GM19455 (cell line): Measurements from ENCODE around the gene CARD14.
"Not testable (repeated sequence)": the region's sequence is repeated elsewhere in the genome, so short reads cannot be mapped to it uniquely, and the experiment has no call there.

Experiments used
- ATAC-seq: cut with Tn5 transposase; IDR thresholded peaks from one replicate; pipeline ENCODE4 v1.9.1; 2021; ENCODE audit not compliant: unreplicated experiment

The CARD14 gene

DNA sequence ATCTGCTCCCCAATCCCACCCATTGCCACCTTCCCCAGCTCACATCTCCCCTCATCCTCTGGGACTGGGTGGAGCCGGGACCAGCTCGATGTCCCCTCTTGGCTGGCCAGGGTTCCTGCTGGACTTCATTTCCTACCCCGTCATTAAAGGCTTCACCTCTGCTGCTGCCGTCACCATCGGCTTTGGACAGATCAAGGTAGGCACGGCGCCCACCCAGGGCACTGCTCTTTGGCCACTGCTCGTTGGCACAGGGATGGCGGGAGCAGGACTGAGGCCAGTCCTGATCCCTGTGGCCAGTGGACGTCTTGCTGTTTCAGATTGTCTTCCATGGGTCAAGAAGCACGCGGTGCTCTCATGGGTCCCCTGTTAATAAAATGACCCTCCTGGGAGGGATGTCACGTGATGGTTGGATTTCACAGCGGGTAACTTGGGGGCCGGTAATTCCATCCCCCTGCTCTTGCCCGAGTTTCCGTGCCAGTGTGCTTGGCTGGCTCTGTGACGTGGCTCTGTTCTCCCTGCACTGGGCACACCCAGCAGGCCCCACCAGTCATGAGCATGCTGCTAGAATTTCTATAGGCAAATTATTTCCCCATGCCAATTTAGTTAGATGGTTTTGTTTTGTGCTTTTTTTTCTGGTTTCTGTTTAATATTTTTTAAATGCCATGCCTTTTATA, 53.4 kb downstream of the CARD14 start:
- ATAC-seq: no peak

DNA sequence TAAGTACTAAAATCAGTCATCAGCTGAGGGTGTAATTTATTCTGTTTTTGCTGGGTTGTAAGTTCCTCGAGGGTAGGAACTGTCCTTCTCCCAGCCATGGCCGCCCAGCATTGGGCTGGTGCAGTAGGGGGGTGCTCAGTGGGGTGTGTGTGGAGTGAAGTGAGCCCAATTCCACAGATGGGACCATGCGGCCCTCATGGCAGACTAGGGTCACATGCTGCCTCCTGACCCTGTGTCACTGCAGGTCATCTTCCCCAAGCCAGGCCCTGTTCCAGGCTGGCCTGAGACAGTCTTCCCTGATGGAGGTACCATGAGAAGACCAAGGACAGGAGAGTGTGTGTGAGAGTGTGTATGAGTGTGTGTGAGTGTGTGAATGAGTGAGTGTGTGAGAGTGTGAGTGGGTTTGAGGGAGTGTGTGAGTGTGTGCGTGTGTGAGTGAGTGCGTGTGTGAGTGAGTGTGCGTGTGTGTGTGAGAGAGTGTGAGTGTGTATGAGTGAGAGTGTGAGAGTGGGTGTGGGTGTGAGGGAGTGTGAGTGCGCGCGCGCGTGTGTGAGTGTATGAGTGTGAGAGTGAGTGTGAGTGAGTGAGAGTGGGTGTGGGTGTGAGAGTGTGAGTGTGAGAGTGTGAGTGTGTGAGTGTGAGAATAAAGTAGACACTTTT, 54.1 kb downstream of the CARD14 start:
- no peak for ATAC-seq

DNA sequence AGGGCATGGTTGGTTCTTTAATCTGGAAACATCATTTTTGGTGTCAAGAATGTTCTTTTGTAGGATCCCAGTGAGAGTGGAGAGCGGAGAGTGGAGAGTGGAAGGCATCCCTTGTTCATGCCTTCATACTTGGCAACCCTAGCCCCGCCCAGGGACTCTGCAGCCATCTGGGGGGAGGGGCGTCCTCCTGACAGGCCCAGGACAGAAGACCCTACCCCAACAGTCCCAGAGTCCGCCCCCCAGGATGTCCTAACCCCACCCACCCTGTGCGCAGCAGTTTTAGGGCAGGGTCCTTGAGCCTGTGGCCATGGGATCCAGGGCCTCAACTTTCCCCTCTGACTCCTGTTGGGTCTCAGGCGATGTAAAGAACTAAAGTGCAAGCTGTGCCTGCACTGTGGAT, 54.9 kb downstream of the CARD14 start:
- ATAC-seq: no peak

DNA sequence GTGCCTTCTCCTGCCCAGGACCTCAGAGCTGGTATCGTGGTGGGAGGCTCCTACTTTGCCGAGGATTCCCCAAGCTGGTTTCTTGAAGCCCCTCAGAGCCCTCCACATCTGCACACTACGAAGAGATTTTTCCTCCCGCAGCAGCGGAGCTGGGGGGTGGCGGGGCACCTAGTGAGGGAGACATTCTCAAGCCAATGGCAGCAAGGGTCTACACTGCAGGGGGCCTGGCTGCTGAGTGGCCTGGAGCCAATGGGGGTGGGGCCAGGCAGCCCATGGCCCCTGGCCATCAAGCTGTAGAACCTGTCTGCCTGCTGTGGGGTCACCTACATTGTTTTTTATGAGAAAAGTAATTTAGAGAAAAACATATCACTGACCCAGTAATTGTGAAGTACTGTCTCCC, 55.4 kb downstream of the CARD14 start:
- ATAC-seq: no peak

DNA sequence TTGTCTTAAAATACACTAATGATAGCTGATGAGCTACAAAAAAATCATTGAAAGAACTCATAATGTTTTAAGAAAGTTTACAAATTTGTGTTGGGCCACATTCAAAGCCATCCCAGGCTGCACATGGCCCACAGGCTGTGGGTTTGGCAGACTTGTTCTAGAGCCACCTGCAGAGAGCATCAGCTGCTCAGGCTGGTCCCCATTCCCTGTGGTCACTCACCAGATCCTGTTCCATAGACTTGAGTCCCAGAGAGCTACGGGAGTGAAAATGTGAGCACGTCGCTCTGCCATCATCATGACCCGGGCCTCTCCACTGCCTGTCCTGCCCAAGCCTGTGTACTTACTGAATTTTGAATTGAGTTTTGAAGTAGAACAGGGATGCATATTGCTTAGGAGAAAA, 57.3 kb downstream of the CARD14 start:
- ATAC-seq: no peak

DNA sequence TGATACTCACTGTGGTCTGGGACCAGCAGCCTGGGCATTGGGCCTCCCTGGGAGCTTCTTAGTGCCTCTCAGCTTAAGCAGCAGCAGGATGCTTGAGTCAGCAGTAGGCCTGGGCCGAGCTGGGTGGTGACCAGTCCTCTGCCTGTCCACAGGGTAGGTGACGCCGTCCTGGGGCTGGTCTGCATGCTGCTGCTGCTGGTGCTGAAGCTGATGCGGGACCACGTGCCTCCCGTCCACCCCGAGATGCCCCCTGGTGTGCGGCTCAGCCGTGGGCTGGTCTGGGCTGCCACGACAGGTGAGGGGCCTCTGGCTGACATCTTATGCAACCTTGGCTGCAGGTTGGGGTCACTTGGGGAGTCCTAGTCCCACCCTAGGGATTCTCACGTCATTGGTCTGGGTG, 57.8 kb downstream of the CARD14 start:
- no peak for ATAC-seq

DNA sequence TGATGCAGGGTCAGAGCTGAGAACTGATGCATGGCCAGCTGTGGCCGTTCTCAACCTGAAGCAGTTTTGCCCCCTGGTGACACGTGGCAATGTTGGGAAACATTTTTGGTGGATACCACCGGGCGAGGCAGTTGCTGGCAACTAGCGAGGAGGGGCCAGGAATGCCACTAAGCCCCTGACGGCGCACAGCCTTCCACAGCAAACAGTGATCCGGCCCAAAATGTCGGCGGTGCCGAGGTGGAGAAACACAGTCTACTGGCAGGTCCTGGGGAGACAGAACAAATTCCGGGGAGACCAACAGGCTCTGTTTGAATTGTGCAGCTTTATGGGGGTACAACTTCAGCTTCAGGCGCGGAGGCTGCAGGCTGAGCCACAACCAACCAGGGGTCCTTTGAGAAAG, 58.6 kb downstream of the CARD14 start:
- ATAC-seq: no peak

DNA sequence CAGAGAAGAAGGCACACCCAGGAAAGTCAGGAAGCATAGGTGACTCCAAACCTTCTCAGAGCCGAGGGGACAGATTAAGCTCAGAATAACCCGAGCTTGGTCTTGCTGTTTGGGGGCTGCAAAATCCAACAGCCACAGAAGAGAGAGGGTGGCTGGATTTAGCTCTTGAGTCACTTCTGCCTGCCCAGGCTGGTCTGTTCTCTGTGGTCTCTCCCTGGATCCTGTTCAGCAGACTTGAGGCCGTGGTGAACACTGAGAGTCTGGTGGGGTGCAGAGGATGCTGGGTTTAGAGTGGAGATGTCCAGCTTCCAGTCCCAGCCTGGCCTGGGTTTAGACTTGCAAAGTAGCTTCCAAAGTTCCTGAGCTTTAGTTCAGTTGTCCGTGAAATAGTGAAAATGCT, 59.2 kb downstream of the CARD14 start:
- no peak for ATAC-seq

DNA sequence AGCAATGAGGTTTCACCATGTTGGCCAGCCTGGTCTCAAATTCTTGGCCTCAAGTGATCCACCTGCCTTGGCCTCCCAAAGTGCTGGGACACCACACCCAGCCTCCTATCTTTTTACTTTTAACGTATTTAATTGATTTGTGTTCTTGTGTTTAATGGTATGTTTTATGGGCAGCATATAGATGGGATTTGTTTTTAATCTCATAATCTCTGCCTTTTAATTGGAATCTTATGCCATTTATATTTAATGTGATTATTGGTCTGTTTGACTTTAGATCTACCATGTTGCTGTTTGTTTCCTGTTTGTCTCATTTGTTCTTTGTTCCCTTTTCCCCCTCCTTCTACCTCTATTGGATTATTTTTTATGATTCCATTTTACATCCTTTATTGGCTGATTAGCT, 62.6 kb downstream of the CARD14 start:
- no peak for ATAC-seq

DNA sequence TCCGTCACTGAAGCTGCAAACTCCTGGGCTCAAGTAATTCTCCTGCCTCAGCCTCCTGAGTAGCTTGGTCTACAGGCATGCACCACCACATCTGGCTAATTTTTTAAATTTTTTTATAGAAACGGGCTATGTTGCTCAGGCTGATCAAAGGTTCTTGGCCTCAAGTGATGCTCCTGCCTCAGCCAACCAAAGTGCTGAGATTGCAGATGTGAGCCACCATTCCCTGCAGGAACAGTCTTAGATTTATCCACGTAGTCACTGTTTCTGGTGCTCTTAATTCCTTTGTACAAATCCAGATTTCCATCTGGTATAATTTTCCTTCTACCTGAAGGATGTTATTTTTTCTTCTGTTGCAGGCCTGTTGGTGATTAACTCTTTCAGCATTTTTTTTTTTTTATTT, 63.4 kb downstream of the CARD14 start:
- no peak for ATAC-seq

DNA sequence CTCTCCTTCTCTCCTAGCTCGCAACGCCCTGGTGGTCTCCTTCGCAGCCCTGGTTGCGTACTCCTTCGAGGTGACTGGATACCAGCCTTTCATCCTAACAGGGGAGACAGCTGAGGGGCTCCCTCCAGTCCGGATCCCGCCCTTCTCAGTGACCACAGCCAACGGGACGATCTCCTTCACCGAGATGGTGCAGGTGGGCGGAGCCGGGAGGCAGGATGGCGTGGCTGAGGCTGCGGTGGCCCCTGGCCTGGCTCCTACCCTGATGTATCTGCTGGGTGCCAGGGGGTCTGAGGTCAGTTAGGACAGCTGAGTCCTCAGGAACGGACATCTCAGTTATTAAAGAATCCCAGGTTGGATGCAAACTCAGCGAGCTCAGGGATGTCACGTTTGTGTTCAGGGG, 67.1 kb downstream of the CARD14 start:
- no peak for ATAC-seq

DNA sequence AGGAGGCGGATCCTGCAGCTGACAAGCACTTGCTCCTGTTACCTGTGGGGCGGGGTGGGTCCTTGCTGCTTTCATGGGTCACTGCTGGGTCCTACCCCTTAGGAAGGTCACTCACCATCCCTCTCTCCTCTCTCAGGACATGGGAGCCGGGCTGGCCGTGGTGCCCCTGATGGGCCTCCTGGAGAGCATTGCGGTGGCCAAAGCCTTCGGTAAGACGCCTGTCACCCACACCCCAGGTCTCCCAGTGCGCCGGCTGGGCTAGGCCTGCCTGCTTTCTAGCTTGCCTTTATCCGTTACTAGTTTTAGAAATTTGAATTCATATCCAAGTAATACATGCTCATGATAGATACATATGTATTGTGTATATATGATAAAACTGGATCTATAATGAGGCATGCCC, 67.6 kb downstream of the CARD14 start:
- no peak for ATAC-seq

DNA sequence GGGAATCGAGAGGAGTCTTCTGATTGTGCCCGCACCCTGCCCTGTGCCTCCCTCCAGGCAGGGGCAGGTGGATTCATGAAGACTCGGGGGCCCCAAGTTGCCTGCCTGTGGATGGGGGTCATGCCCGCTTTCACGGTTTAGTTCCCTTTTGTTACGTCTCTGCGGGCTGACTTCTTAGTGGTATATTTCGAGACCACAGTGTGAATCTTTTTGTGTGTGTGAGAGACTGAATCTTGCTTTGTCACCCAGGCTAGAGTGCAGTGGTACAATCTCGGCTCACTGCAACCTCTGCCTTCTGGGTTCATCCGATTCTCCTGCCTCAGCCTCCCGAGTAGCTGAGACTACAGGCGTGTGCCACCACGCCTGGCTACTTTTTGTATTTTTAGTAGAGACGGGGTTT, 72.7 kb downstream of the CARD14 start:
- no peak for ATAC-seq

DNA sequence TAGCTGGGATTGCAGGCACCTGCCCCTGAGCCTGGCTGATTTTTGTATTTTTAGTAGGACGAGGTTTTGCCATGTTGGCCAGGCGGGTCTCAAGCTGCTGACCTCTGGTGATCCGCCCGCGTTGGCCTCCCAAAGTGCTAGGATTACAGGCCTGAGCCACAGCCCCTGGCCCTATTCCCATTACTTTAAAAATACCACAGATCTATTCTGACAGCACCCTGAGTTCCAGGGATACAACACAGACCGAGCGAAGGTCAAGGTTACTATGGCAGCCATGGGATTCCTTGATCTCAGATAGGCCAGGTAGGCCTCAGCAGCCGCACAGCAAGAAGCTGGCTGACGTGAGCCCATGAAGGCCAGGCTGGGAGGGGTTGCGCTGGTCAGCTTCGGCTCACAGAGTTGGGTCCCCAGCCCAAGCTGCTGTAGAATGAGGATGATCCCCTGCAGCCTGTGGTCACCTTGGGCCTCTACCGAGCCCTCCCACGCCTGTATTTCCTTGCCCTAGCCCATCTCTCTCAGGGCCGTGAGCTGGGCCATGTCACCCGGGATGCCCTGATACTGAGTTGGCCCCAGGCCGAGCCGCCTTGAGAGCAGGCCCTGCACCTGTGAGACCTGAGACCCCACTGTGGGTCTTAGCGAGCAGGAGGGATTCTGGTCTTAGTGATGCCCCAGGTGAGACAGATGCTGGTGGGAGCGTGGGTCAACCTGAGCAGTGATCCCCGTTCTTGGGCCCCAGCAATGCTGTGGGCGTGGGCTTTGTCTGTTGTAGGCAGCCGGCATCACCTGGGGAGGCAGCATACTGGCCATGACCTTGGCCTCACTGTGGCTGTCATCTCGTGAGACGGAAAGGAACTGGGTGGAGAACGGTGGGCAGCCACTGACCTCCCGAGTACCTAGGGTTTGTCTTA, 74.0 kb downstream of the CARD14 start:
- ATAC-seq: no peak

DNA sequence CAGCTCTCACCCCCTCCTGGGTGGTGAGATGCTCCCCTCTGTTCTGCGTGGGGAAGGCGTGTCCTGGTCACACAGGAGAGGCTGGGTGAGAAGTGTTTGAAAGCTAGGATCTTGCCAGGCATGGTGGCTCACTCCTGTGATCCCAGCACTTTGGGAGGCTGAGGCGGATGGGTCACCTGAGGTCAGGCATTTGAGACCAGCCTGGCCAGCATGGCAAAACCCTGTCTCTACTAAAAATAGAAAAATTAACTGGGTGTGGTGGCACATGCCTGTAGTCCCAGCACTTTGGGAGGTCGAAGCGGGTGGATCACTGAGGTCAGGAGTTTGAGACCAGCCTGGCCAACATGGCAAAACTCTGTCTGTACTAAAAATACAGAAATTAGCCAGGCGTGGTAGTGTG, 74.6 kb downstream of the CARD14 start:
- ATAC-seq: not testable (repeated sequence)

DNA sequence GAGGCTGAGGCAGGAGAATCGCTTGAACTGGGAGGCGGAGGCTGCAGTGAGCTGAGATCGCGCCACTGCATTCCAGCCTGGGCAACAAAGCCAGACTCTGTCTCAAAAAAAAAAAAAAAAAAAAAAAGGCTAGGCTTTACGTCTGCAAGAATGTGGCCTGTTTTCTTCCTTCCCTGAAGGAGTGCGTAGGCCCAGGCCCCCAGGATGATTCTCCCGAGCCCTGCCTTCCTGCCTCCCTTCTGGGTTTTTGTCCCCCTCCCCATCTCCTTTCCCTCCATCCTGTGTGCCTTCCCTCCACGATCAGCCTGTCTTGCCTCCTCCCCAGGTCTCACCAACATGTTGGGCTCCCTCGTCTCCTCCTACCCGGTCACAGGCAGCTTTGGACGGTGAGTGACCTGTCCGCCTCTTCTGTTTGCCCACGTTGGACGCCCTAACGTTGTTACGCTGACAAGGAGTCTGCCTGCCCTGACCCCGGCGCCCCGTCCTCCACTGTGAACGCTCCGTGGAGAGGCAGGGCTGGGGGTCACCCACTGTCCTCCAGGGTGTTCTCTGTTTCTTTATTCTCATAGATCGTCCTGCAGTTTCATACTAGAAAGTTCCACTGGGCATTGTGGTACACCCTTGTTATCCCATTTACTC, 75.2 kb downstream of the CARD14 start:
- no peak for ATAC-seq

DNA sequence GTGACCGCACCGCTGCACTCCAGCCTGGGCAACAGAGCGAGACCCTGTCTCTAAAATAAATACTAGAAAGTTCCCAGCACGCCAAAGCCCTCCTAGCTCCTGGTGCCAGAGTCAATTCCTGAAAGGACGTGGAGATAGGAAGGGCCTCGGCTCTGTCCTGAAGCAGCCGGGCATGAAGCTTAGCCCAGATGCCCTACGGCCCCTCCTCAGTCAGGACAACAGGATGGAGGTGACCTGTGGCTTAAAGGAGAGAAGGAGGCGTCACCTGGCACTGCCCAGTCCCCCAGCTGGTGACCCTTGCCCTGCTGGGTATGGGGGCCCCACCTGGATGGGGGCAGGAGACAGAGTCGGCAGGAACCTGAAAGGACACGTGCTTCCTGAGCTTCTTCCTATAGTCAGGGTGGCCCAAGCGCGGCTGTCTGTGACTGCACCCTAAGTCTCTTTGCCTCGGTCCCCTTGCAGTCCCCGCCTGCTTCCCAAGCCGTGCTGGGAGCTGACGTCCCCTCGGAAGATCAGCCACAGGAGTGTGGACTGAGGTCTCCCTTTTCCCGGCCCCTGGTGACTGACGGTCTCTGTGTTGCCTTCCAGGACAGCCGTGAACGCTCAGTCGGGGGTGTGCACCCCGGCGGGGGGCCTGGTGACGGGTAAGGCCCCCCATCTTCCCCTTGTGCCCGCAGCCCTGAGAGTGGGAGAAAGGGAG, 75.9 kb downstream of the CARD14 start:
- no peak for ATAC-seq

DNA sequence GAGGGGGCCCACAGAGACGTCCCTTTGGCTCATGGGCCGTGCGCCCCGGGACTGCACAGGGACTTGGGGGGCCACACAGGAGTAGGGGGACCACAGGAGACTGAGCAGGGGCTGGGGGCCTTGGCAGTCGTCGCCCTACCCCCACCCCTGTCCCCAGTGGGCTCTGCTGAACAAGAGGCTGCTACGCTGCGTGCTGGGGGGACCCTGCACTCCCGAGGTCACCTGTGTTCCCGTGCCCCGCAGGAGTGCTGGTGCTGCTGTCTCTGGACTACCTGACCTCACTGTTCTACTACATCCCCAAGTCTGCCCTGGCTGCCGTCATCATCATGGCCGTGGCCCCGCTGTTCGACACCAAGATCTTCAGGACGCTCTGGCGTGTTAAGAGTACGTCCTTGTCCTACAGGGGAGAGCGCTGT, 76.4 kb downstream of the CARD14 start:
- no peak for ATAC-seq

DNA sequence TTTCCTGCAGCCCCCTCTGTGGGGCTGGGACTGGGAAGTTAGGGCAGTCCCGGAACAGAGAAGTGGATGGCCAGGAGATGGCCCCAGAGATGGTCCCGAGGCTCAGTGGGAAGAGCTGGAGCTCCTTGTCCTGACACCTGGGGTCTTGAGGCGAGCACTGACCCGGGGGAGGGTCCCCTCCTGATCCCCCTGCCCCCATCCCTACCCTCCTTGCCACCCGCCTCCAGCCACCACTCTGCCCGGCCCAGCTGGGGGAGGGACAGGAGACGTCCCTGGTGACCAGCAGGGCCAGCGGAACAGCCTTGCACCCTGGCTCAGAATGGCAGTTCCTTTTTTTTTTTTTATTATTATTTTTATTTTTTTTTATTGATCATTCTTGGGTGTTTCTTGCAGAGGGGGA, 76.9 kb downstream of the CARD14 start:
- no peak for ATAC-seq

DNA sequence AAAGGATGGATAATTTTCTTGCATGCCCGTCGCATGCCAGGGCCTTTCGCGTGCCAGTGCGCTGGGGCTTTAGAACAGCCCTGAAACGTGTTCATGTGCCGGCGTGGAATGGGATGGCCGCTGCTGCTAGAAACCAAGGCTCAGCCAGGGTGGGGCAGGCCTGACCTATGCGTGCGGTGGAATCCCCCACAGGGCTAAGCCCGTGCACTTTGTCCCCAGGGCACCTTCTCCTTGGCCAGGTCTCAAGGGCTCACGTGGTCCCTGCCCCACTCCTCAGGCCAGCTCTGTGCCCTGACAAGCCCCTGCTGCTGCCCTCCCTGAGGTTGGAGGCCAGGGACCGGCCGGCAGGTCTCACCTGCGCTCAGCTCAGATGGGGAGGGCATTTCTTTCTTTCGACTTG, 77.7 kb downstream of the CARD14 start:
- ATAC-seq: no peak
